CD4-positive, alpha-beta T cell (primary cell): ENCODE measurements around the gene TRAF5. TPM values are rescaled to one million over a fixed set of nuclear protein-coding genes. Genes with fewer than 3 reads are reported as not detected.

ENCODE experiments used
- ATAC-seq: fragments of 200-7000 bp; cut with Tn5 transposase; one replicate; pipeline ENCODE4 v1.10.0; 2022; ENCODE audit warnings: mild to moderate bottlenecking; ENCODE audit not compliant: poor library complexity
- CTCF ChIA-PET: fragments of 350-600 bp; sonication (Branson Sonifier 250); formaldehyde crosslinking; loops from one replicate; lab custom pipeline; 2021; ENCODE audit warnings: antibody characterized with exemption, inconsistent platforms; lab: Charles Lee
- POLR2A ChIA-PET: fragments of 350-600 bp; sonication (Branson Sonifier 250); formaldehyde crosslinking; loops from one replicate; lab custom pipeline; 2021; ENCODE audit warnings: antibody characterized with exemption, inconsistent platforms; lab: Charles Lee
- DNase-seq, 14 experiments: peaks; one replicate each; pipeline ENCODE4 v3.0.0-alpha.2; 2013 to 2020; ENCODE audit warnings: mixed read lengths in 2 of 14
- H3K27ac ChIP-seq, 2 donors: one replicate each; pipeline versions ENCODE4 v1.5.1 to v1.7.0; 2013; ENCODE audit warnings: low read length in 2 of 2, low read depth in 1 of 2, mild to moderate bottlenecking in 1 of 2
- H3K27me3 ChIP-seq, 2 experiments: 1 replicate in 1 of 2; 2 replicates in 1 of 2; pipeline versions ENCODE4 v1.6.1 to v1.7.0; 2013; ENCODE audit warnings: low read length in 2 of 2, control low read depth in 1 of 2, mild to moderate bottlenecking in 1 of 2, moderate library complexity in 1 of 2; ENCODE audit not compliant: insufficient read depth in 2 of 2, control insufficient read depth in 1 of 2
- H3K36me3 ChIP-seq: one replicate; pipeline ENCODE4 v1.6.1; 2013; ENCODE audit warnings: low read length, control low read depth; ENCODE audit not compliant: insufficient read depth
- H3K4me1 ChIP-seq: one replicate; pipeline ENCODE4 v1.6.1; 2013; ENCODE audit warnings: low read length, control low read depth; ENCODE audit not compliant: insufficient read depth
- H3K4me3 ChIP-seq: one replicate; pipeline ENCODE4 v1.5.1; 2013; ENCODE audit warnings: mild to moderate bottlenecking, low read length, moderate library complexity
- H3K9me3 ChIP-seq, 2 experiments: 1 replicate in 1 of 2; 2 replicates in 1 of 2; pipeline versions ENCODE4 v1.6.1 to v1.7.0; 2013; ENCODE audit warnings: low read length in 2 of 2, mild to moderate bottlenecking in 2 of 2, control low read depth in 1 of 2, moderate library complexity in 1 of 2; ENCODE audit not compliant: control insufficient read depth in 1 of 2, insufficient read depth in 1 of 2
- H3K27ac Mint-ChIP-seq: one replicate; pipeline ENCODE4 v1.8.0; 2020; ENCODE audit warnings: mixed read lengths
- H3K27me3 Mint-ChIP-seq: one replicate; pipeline ENCODE4 v1.8.0; 2021; ENCODE audit warnings: mixed read lengths
- H3K36me3 Mint-ChIP-seq: one replicate; pipeline ENCODE4 v1.8.0; 2021; ENCODE audit warnings: low read depth, mixed read lengths
- H3K4me1 Mint-ChIP-seq: one replicate; pipeline ENCODE4 v1.8.0; 2021; ENCODE audit warnings: low read depth, mixed read lengths
- H3K4me3 Mint-ChIP-seq: one replicate; pipeline ENCODE4 v1.8.0; 2020; ENCODE audit warnings: mild to moderate bottlenecking, mixed read lengths
- H3K9me3 Mint-ChIP-seq: one replicate; pipeline ENCODE4 v1.8.0; 2020; ENCODE audit warnings: mixed read lengths
- intact Hi-C, 2 experiments: fragments of 100-400 bp; cut with DNase I in 1 of 2; cut with micrococcal nuclease in 1 of 2; formaldehyde crosslinking; loops; one replicate each; pipeline versions ENCODE4 v1.15.1 to v1.9.0; 2023 to 2025; cut with DNase I, micrococcal nuclease
- total RNA-seq, 174 experiments: library from RNA in 2 of 174; stranded (reverse) in 2 of 174; gene quantifications; one replicate each; pipeline ENCODE4 v1.2.3 and lab custom pipeline; 2021 to 2026
- TF ChIP-seq, protein P1 (sequence below): fragments of 200-600 bp; IDR thresholded peaks from one replicate; pipeline ENCODE4 v1.8.0; 2022; ENCODE audit warnings: antibody characterized with exemption, mild to moderate bottlenecking

The TRAF5 gene
- total RNA-seq, 2 experiments from 2014 or later, result 21.9 to 23.2 TPM

DNA sequence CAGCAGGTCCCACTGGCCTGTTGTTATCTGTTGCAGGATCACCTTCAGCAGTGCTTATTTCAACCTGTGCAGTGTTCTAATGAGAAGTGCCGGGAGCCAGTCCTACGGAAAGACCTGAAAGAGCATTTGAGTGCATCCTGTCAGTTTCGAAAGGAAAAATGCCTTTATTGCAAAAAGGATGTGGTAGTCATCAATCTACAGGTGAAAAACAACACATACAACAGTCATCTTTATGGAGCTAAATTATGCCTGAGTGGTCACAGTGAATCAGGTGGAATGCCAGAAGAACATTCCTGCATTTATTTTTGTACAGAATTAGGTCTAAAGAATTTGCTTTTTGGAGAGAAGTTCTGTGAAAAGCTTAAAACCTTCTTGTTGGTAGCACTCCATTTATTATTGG, 33.2 kb downstream of the TRAF5 start:
- Mint-ChIP-seq H3K4me1 (peaks cover 14% of the 10 kb centered on the region), H3K36me3 (peaks cover 83% of the 10 kb centered on the region), H3K27me3 (no peaks in the 10 kb centered on the region), H3K4me3 (no peak overlapping the region), H3K9me3 (no peaks in the 10 kb centered on the region), H3K27ac (peak overlapping the region; percentile 41)
- DNase-seq (peak in 1 of 14 experiments; percentile 45), ATAC-seq (no peak)
- Histone ChIP-seq H3K4me3 (no peak overlapping the region), H3K9me3 (no peaks in the 10 kb centered on the region), H3K4me1 (peaks cover 5% of the 10 kb centered on the region), H3K36me3 (peaks cover 67% of the 10 kb centered on the region), H3K27ac (no peak overlapping the region), H3K27me3 (no peaks in the 10 kb centered on the region)
- intact Hi-C loops, result loop anchor here in 1 of 2 experiments (5.0 kb wide), 1 partner anchor 1523 kb away; no protein-coding TSS in a partner anchor
- POLR2A ChIA-PET, result interaction anchor here (1.3 kb wide), 1 partner anchor 32 kb away, joined by 3 read pairs; no protein-coding TSS in a partner anchor
- TF ChIP-seq, protein P1, sequence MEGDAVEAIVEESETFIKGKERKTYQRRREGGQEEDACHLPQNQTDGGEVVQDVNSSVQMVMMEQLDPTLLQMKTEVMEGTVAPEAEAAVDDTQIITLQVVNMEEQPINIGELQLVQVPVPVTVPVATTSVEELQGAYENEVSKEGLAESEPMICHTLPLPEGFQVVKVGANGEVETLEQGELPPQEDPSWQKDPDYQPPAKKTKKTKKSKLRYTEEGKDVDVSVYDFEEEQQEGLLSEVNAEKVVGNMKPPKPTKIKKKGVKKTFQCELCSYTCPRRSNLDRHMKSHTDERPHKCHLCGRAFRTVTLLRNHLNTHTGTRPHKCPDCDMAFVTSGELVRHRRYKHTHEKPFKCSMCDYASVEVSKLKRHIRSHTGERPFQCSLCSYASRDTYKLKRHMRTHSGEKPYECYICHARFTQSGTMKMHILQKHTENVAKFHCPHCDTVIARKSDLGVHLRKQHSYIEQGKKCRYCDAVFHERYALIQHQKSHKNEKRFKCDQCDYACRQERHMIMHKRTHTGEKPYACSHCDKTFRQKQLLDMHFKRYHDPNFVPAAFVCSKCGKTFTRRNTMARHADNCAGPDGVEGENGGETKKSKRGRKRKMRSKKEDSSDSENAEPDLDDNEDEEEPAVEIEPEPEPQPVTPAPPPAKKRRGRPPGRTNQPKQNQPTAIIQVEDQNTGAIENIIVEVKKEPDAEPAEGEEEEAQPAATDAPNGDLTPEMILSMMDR, result no peak
- CTCF ChIA-PET, result interaction anchor here (1.7 kb wide), 1 partner anchor 37 kb away, joined by 3 read pairs; no protein-coding TSS in a partner anchor

DNA sequence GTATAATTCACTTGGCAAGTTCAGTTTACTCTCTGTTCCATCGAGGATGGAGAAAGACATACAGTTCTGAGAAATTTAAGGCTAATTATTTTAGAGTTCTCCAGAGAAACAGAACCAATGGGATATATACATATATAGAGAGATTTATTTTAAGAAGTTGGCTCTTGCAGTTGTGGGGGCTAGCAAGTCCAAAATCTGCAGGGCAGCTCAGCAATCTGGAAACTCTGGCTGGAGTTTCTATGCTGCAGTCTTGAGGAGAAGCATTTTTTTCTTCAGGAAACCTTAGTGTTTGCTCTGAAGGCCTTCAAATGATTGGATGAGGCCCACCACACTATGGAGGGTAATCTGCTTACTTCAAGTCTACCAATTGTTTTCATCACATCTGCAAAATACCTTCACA, 34.6 kb downstream of the TRAF5 start:
- no peak overlapping the region for H3K27ac ChIP-seq
- no peaks in the 10 kb centered on the region for H3K27me3 ChIP-seq
- Mint-ChIP-seq H3K27me3 (no peaks in the 10 kb centered on the region), H3K27ac (no peak overlapping the region), H3K36me3 (peaks cover 85% of the 10 kb centered on the region), H3K4me1 (peaks cover 8% of the 10 kb centered on the region), H3K9me3 (no peaks in the 10 kb centered on the region), H3K4me3 (no peak overlapping the region)
- POLR2A ChIA-PET, result interaction anchor here (0.7 kb wide), 1 partner anchor 21 kb away, joined by 3 read pairs; no protein-coding TSS in a partner anchor
- H3K36me3 ChIP-seq, result peaks cover 70% of the 10 kb centered on the region
- H3K9me3 ChIP-seq, result no peaks in the 10 kb centered on the region
- TF ChIP-seq, protein P1, result no peak
- CTCF ChIA-PET, result no interaction called here
- H3K4me1 ChIP-seq, result peaks cover 5% of the 10 kb centered on the region
- intact Hi-C loops, result no loop called here
- ATAC-seq, result no peak
- DNase-seq, result no peak
- no peak overlapping the region for H3K4me3 ChIP-seq

DNA sequence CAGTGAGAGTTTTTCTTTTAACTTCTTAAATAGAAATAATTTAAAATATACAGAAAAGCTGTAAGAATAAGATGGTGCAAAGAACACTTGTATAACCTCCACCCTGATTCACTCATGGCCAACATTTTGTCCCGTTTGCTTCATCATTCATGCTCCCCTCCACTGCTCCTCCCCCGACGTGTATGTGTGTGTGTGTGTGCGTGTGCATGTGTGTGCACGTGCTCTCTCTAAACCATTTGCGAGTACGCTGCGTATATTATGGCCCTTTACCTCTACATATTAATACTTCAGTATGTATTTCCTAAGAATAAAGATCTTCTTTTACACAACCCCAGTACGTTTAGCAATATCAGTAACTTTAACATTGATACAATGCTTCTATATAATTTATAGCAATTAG, 43.0 kb downstream of the TRAF5 start:
- H3K36me3 ChIP-seq, result peaks cover 80% of the 10 kb centered on the region
- H3K4me3 ChIP-seq, result no peak overlapping the region
- Mint-ChIP-seq H3K4me1 (no peaks in the 10 kb centered on the region), H3K36me3 (peaks cover 92% of the 10 kb centered on the region), H3K27ac (no peak overlapping the region), H3K27me3 (no peaks in the 10 kb centered on the region), H3K4me3 (no peak overlapping the region), H3K9me3 (no peaks in the 10 kb centered on the region)
- no peaks in the 10 kb centered on the region for H3K27me3 ChIP-seq
- no peaks in the 10 kb centered on the region for H3K4me1 ChIP-seq
- intact Hi-C loops, result loop anchor here in 1 of 2 experiments (10.0 kb wide), 1 partner anchor 45 kb away; the partner anchor contains the start of gene TRAF5
- no peaks in the 10 kb centered on the region for H3K9me3 ChIP-seq
- POLR2A ChIA-PET, result interaction anchor here (1.0 kb wide), 1 partner anchor 42 kb away, joined by 3 read pairs; no protein-coding TSS in a partner anchor
- H3K27ac ChIP-seq, result no peak overlapping the region
- TF ChIP-seq, protein P1, result no peak
- CTCF ChIA-PET, result interaction anchor here (1.3 kb wide), 1 partner anchor 46 kb away, joined by 5 read pairs; no protein-coding TSS in a partner anchor
- DNase-seq, result no peak
- no peak for ATAC-seq
